AG09319 (cell line): Measurements from ENCODE around the gene HHLA2.

ENCODE experiments used
- DNase-seq: peaks from one replicate; pipeline ENCODE4 v3.0.0-alpha.2; 2010; ENCODE audit warnings: low read depth; ENCODE audit errors: extremely low read depth
- TF ChIP-seq, protein P1 (sequence below): IDR thresholded peaks from 2 replicates; pipeline ENCODE4 v1.5.1; 2011; ENCODE audit warnings: low read depth, mild to moderate bottlenecking, inconsistent platforms, low read length, moderate library complexity

Gene HHLA2

DNA sequence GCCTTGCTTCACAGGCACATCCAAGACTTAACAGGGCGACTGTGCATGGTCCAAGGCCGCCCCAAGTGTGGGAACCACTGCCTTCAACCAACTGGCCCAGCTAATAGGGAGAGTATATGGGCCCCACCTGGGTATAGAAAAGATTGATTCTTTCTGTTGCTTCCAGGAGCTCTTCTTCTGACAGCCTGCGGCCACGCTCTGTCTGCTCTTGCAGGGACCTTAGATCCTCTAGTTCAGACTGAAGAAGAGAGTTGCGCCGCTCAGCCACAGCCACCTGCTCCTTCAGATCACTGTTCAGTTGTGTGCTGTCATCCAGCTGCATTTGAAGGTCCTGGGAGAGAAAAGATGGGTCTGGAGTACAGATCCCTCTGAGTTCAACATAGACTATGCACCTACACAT is 102.2 kb downstream of the HHLA2 start:
- TF ChIP-seq, protein P1, sequence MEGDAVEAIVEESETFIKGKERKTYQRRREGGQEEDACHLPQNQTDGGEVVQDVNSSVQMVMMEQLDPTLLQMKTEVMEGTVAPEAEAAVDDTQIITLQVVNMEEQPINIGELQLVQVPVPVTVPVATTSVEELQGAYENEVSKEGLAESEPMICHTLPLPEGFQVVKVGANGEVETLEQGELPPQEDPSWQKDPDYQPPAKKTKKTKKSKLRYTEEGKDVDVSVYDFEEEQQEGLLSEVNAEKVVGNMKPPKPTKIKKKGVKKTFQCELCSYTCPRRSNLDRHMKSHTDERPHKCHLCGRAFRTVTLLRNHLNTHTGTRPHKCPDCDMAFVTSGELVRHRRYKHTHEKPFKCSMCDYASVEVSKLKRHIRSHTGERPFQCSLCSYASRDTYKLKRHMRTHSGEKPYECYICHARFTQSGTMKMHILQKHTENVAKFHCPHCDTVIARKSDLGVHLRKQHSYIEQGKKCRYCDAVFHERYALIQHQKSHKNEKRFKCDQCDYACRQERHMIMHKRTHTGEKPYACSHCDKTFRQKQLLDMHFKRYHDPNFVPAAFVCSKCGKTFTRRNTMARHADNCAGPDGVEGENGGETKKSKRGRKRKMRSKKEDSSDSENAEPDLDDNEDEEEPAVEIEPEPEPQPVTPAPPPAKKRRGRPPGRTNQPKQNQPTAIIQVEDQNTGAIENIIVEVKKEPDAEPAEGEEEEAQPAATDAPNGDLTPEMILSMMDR = no peak

DNA sequence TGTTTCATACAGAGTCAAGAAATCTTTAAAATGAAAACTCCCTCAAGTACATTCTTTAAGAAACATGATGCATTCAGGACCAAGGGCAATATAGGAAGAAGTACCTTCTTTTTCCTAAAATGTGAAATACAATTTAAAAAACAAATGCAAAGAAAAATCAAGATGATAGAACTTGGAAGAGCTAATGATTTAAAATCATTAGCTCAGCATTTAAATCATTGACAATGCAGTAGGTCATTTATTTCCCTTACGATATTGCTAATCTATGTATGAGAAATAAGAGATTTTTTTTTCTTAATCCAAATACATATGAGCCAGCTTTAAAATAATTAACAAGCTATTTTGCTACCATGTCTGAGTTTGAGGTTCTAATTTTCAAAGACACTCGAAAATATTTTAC is 105.5 kb downstream of the HHLA2 start:
- no peak for DNase-seq
- TF ChIP-seq, protein P1 = no peak

More for the DNA sequence above, 102.2 kb downstream of the HHLA2 start:
- DNase-seq = no peak

DNA sequence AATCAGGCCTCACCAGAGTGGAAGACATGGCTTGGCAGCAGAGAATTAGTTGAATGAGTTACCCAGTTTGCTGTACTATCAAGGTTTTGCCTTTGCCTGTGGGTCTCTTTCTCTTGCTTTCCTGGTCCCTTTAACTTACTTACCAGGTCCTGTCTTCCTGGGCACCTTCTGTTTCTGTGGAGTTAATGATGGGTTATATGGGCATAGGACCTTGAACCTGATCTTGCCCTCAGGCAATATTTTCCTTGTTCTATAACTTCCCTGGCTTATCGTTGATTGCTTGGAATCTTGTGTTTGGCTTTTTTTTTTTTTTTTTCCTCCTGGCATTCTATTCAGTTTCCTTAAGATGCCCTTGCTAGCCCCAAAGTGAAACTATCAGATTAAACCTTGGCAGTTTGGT is 106.8 kb downstream of the HHLA2 start:
- TF ChIP-seq, protein P1 = no peak
- no peak for DNase-seq

DNA sequence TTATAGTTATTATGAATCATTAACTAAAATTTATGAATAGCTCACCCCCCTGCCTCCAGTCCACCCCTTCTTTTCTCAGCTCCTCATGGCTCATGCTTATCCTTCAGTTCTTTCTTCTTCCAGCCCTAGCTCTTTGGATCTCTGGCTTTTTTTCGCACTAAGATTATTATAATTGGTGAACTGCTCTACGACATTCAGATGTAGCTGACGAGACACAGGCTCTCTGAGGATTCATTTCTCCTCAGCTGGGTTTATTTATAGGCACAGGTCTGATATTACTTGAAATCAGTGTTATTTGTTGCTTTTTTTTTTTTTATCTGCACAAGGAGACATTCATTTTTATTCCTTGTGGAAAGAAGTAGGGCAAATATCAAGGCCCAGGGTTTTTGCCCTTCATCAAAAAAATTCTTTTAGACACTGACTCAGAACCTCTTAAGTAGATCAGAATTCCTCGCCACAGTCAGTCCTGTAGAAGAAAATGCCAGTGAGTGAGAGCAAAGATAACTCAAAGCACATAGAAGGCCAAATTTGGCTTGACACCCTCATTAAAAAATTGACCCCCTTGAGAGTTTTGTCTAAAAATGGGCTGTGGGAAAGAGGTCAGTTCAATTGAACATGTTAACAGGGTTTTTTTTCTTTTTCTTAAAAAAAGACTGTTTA is 107.5 kb downstream of the HHLA2 start:
- no peak for DNase-seq
- TF ChIP-seq, protein P1 = no peak

DNA sequence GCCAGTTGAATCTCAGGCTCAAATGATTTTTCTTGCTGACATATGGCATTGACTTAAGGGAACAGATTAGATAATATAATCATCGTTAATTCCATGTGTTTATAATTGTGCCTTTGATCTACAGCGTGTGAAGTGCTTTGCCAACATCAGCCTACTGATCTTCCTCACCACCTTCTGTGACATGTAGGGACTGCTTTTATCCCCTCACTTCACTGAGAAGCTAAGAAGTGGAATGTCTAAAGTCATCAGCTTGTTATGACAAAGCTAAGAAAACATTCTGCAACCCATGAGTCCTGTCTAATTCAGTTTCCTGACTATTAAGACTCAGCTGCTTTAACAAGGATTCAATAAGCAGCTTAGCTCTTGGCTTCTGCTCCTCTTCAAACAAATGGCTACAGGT is 108.0 kb downstream of the HHLA2 start:
- TF ChIP-seq, protein P1 = no peak
- DNase-seq = no peak

DNA sequence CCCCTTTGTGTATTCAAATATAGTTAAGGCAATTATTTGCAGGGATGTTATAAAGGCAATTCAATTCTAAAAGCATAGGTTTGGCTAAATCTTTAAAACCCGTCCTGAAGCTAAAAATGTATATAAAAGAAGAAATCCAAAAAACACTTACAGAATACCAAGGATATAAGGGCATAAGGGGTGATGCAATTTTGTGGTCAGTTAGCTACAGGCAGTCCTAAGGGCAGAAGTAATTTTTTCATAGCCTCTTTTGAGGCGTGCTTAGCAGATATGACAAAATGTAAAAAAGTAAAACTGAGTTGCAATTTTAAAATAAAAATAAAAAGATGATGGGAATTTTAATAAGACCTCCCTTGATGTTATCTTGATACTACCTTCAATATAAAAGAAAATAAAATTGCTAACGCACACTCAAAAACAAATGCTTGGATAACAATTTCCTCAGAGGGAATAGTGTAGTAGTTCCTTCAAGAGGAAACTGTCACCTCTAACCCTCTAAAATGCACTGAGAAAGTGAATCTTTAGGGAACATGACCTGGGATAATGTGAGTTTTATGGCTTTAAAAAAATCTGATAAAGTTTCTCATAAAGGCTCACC is 109.8 kb downstream of the HHLA2 start:
- TF ChIP-seq, protein P1 = no peak
- DNase-seq = no peak

DNA sequence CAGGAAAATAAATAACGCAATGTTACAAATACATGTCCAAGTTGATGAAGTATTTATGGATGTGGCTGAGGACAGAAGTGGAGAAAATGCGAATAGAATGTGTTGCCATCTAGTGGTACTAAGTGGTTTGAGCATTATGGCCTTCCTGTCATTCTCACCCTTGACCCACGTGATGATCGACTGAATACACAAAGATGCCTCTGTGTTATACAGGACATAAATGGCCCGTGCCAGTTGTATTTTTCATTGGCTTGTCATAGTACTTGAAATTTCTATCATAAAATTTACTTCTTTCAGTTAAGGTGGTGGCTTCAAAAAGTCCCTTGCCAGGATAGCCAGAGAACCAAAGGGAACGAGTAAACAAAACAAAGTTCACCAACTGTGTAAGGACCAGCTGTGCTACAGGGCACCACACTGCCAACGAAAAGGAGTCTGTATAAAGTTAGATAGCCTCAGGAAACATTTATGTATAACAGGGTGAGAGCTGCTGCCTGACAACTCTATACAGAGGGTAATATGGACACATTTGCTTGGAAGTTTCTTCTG is 110.4 kb downstream of the HHLA2 start:
- peak; percentile 16 for DNase-seq
- TF ChIP-seq, protein P1 = peak; percentile 73
